Measurements from ENCODE around the gene HMHB1. TPM values are rescaled to one million over a fixed set of nuclear protein-coding genes. Genes with fewer than 3 reads are reported as not detected.

Gene HMHB1
- total RNA-seq, 4 donors from 2014 or later = not detected

DNA sequence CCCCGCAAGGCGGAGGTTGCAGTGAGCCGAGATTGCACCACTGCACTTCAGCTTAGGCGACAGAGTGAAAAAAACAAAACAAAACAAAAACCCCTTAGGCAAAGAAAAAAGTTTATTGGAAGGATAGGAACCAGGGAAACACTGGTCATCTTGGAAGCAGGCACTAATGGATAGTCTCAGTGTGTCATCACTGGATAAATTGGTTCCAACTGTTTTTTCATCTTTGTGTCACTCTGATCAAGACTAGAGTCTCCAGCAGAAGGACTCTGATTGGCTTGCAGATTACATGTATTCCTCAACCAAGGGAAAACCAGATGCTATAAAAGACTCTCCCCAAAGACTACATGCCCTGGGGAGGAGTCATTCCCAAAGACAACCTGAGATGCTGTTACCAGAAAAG, 35.0 kb upstream of the HMHB1 start:
- intact Hi-C loops (cut with DNase I) = no loop called here
- Histone ChIP-seq H3K36me3 (no peaks in the 10 kb centered on the region), H3K4me1 (peaks cover 0 to 3% (median under 1%) of the 10 kb centered on the region in 4 donors), H3K27me3 (no peaks in the 10 kb centered on the region), H3K9me3 (peaks cover 0 to 3% (median 0%) of the 10 kb centered on the region in 4 donors), H3K27ac (replicated peaks in 1 of 4) (no peak overlapping the region), H3K4me3 (no peak overlapping the region)
- 100% methylated on average over 4 of the region's 4 CpGs for WGBS
- no peak for DNase-seq (ENCODE audit: extremely low spot score)
- TF ChIP-seq, protein P1, sequence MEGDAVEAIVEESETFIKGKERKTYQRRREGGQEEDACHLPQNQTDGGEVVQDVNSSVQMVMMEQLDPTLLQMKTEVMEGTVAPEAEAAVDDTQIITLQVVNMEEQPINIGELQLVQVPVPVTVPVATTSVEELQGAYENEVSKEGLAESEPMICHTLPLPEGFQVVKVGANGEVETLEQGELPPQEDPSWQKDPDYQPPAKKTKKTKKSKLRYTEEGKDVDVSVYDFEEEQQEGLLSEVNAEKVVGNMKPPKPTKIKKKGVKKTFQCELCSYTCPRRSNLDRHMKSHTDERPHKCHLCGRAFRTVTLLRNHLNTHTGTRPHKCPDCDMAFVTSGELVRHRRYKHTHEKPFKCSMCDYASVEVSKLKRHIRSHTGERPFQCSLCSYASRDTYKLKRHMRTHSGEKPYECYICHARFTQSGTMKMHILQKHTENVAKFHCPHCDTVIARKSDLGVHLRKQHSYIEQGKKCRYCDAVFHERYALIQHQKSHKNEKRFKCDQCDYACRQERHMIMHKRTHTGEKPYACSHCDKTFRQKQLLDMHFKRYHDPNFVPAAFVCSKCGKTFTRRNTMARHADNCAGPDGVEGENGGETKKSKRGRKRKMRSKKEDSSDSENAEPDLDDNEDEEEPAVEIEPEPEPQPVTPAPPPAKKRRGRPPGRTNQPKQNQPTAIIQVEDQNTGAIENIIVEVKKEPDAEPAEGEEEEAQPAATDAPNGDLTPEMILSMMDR (IDR thresholded peaks at IDR 0.05) = no peak
- TF ChIP-seq EP300 (IDR thresholded peaks at IDR 0.05) (no peak), POLR2A (IDR thresholded peaks at IDR 0.05; ENCODE audit: low read depth) (no peak), POLR2AphosphoS5 (IDR thresholded peaks at IDR 0.05) (no peak)

DNA sequence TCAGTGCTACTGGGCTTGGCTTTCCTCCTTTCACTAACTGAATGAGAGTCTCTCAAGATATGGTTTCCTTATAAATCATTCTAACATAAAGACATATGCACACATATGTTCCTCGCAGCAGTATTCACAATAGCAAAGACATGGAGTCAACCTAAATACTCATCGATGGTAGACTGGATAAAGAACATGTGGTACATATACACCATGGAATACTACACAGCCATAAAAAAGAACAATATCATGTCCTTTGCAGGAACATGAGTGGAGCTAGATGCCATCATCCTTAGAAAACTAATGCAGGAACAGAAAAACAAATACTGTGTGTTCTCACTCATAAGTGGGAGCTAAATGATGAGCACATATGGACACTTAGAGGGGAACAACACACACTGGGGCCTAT, 32.5 kb upstream of the HMHB1 start:
- no peaks in the 10 kb centered on the region for H3K4me1 ChIP-seq
- DNase-seq (ENCODE audit: extremely low spot score) = no peak
- H3K9me3 ChIP-seq = peaks cover 0 to 3% (median 0%) of the 10 kb centered on the region in 4 donors
- H3K27me3 ChIP-seq = no peaks in the 10 kb centered on the region
- no peak overlapping the region for H3K4me3 ChIP-seq
- no peaks in the 10 kb centered on the region for H3K36me3 ChIP-seq
- 98% methylated on average over 2 of the region's 2 CpGs for WGBS
- no peak overlapping the region for H3K27ac ChIP-seq (replicated peaks in 1 of 4)
- intact Hi-C loops (cut with DNase I) = no loop called here
- TF ChIP-seq POLR2AphosphoS5 (IDR thresholded peaks at IDR 0.05) (no peak), EP300 (IDR thresholded peaks at IDR 0.05) (no peak), POLR2A (IDR thresholded peaks at IDR 0.05; ENCODE audit: low read depth) (no peak)
- TF ChIP-seq, protein P1 (IDR thresholded peaks at IDR 0.05) = no peak

DNA sequence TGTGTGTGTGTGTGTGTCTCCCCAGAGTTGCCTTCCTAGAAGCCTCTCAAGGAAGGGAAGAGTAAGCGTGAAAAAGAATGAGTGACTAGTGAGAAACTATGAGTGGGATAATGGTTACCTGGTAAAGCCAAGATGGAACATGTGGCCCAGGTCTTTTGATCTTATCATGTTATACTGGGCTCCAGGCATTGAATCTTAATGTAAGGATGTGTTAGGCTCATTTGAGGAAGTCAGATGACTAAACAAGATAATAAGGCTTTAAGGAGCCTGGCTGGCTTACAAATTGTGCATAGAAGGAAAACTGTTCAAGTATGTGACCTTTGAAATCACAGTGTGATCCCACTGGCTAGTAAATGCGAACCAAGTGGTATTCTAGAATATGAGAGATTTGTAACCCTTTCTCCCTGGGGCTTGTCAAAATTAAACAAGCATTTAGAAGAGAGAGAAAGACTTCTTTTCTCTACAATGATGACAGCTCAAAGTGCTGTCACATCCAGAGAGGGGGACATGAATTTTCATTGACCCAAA, 29.9 kb upstream of the HMHB1 start:
- intact Hi-C loops (cut with DNase I) = no loop called here
- no peaks in the 10 kb centered on the region for H3K27me3 ChIP-seq
- H3K36me3 ChIP-seq = no peaks in the 10 kb centered on the region
- WGBS = 81% methylated on average over 2 of the region's 2 CpGs
- H3K4me3 ChIP-seq = no peak overlapping the region
- peaks cover 0 to 3% (median 0%) of the 10 kb centered on the region in 4 donors for H3K9me3 ChIP-seq
- TF ChIP-seq, protein P1 (IDR thresholded peaks at IDR 0.05) = no peak
- TF ChIP-seq POLR2AphosphoS5 (IDR thresholded peaks at IDR 0.05) (no peak), POLR2A (IDR thresholded peaks at IDR 0.05; ENCODE audit: low read depth) (no peak), EP300 (IDR thresholded peaks at IDR 0.05) (no peak)
- H3K27ac ChIP-seq (replicated peaks in 1 of 4) = no peak overlapping the region
- no peaks in the 10 kb centered on the region for H3K4me1 ChIP-seq
- no peak for DNase-seq (ENCODE audit: extremely low spot score)

DNA sequence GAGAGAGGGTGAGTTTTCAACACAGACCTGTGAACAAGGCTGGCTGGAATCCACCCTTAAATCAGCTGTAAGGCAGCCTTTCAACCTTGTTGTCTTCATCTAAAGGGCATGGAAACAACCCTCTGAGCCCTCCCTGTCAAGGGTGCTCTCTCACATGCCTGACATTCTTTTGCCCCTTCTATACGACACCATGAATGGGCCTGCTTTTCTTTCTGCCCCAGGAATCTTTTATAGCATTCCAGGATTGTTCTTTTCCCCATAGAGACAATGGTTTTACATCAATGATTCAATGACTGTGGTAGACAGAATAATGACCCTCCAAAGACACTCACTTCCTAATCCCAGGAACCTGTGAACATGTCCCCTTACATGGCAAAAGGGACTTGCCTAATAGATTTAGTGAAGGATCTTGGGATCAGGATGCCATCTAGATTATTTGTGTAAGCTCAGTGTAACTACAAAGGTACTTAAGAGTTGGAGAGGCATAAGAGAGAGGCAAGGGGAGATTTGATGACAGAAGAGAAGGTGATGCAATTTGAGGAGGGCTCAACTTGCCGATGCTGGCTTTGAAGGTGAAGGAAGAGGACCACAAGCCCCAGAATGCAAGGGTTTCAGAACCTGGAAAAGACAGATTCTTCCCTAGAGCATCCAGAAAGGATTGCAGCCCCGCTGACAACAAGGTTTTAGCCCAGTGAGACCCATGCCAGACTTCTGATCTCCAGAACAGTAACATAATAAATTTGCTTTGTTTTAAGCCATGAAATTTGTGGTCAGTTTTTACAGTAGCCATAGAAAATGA, 29.2 kb upstream of the HMHB1 start:
- no peaks in the 10 kb centered on the region for H3K36me3 ChIP-seq
- 65% methylated on average over 3 of the region's 3 CpGs for WGBS
- TF ChIP-seq EP300 (IDR thresholded peaks at IDR 0.05) (no peak), POLR2AphosphoS5 (IDR thresholded peaks at IDR 0.05) (no peak), POLR2A (IDR thresholded peaks at IDR 0.05; ENCODE audit: low read depth) (no peak)
- TF ChIP-seq, protein P1 (IDR thresholded peaks at IDR 0.05) = no peak
- H3K9me3 ChIP-seq = peaks cover 0 to 1% (median 0%) of the 10 kb centered on the region in 4 donors
- no peaks in the 10 kb centered on the region for H3K27me3 ChIP-seq
- no peaks in the 10 kb centered on the region for H3K4me1 ChIP-seq
- no peak for DNase-seq (ENCODE audit: extremely low spot score)
- intact Hi-C loops (cut with DNase I) = no loop called here
- H3K27ac ChIP-seq (replicated peaks in 1 of 4) = no peak overlapping the region
- no peak overlapping the region for H3K4me3 ChIP-seq
